NCI-H345 treated with DMSO at 0.1 percent for 48 hours (cell line): ENCODE results near the gene PADI6.

Experiments used
- DNase-seq: peaks from one replicate; lab custom pipeline; 2025; ENCODE audit not compliant: unreplicated experiment; lab: John Stamatoyannopoulos, UW

PADI6 gene

GRCh38 chr1:17356387-17357026 lies 15.5 kb upstream of the PADI6 start:
- no peak for DNase-seq

GRCh38 chr1:17358557-17358956 lies 13.4 kb upstream of the PADI6 start:
- no peak for DNase-seq

- DNase-seq: no peak
Measured at GRCh38 chr1:17359031-17359430, 13.0 kb upstream of the PADI6 start.

- DNase-seq: no peak
Measured at GRCh38 chr1:17359808-17360207, 12.2 kb upstream of the PADI6 start.

- DNase-seq: no peak
Measured at GRCh38 chr1:17360272-17360956, 11.6 kb upstream of the PADI6 start.

- no peak for DNase-seq
Measured at GRCh38 chr1:17361687-17362086, 10.3 kb upstream of the PADI6 start.

- no peak for DNase-seq
Measured at GRCh38 chr1:17363351-17363750, 8.6 kb upstream of the PADI6 start.

- no peak for DNase-seq
Measured at GRCh38 chr1:17363771-17364170, 8.2 kb upstream of the PADI6 start.

- DNase-seq: no peak
Measured at GRCh38 chr1:17365293-17365692, 6.7 kb upstream of the PADI6 start.

GRCh38 chr1:17369466-17369865 lies 2.5 kb upstream of the PADI6 start:
- no peak for DNase-seq

- DNase-seq: no peak
Measured at GRCh38 chr1:17370618-17371017, 1.4 kb upstream of the PADI6 start.

GRCh38 chr1:17372955-17373354 lies 959 bp downstream of the PADI6 start:
- no peak for DNase-seq

- DNase-seq: no peak
Measured at GRCh38 chr1:17375651-17376050, 3.7 kb downstream of the PADI6 start.

GRCh38 chr1:17377325-17377953 lies 5.4 kb downstream of the PADI6 start:
- peak; percentile 96 for DNase-seq

GRCh38 chr1:17381161-17381560 lies 9.2 kb downstream of the PADI6 start:
- no peak for DNase-seq

GRCh38 chr1:17392199-17392740 lies 20.3 kb downstream of the PADI6 start:
- no peak for DNase-seq

GRCh38 chr1:17393230-17393629 lies 21.2 kb downstream of the PADI6 start:
- DNase-seq: no peak

- DNase-seq: no peak
Measured at GRCh38 chr1:17397910-17398695, 26.1 kb downstream of the PADI6 start.

- no peak for DNase-seq
Measured at GRCh38 chr1:17400725-17401341, 28.8 kb downstream of the PADI6 start.

GRCh38 chr1:17401841-17402240 lies 29.8 kb downstream of the PADI6 start:
- DNase-seq: no peak

GRCh38 chr1:17403081-17403480 lies 31.1 kb downstream of the PADI6 start:
- no peak for DNase-seq
